GM12874 (cell line): ENCODE data around the gene LPCAT2.

Experiments
- TF ChIP-seq, protein P1 (sequence below): IDR thresholded peaks from 2 replicates; pipeline ENCODE4 v1.5.1; 2011; ENCODE audit warnings: low read depth, mild to moderate bottlenecking, control low read depth, low read length, moderate library complexity; ENCODE audit not compliant: insufficient read depth

Gene LPCAT2

GRCh38 chr16:55500530-55501011 is 8.3 kb upstream of the LPCAT2 start:
- TF ChIP-seq, protein P1, sequence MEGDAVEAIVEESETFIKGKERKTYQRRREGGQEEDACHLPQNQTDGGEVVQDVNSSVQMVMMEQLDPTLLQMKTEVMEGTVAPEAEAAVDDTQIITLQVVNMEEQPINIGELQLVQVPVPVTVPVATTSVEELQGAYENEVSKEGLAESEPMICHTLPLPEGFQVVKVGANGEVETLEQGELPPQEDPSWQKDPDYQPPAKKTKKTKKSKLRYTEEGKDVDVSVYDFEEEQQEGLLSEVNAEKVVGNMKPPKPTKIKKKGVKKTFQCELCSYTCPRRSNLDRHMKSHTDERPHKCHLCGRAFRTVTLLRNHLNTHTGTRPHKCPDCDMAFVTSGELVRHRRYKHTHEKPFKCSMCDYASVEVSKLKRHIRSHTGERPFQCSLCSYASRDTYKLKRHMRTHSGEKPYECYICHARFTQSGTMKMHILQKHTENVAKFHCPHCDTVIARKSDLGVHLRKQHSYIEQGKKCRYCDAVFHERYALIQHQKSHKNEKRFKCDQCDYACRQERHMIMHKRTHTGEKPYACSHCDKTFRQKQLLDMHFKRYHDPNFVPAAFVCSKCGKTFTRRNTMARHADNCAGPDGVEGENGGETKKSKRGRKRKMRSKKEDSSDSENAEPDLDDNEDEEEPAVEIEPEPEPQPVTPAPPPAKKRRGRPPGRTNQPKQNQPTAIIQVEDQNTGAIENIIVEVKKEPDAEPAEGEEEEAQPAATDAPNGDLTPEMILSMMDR: no peak

DNA sequence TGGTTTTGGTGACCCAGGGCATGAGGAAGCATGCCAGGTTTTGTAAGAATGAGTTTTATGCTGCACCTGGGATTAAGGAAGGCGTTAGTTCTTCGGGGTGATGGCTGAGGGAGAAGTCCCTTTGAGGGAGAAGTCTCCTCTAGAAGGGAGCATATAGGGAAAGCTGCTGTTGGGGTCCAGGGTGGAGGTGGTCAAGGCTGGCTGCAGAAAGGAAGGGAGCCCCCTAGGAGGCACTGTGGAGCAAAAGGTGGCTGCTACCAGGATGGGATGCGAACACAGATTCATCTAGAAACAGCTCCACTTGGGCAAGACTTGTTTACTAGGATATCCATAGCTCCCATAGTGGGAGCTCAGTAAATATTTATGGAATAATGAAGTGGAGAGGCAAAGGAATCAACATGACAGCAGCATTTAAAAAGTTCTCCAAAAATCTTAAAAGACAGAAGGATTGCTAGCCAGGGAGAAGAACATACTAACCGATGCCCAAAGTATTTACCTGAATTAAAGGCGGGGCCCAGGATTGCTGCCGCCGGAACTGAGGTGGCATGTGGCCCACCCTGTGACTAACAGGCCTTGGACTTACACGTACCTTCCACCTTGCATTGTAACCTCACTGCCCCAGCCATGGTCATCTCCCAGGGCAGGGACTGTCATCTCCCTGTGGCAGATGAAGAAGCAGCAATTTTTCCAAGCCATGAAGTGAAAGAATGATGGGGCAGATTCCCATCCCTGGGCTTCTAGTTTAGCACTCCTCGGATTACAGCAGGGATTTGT is 7.1 kb upstream of the LPCAT2 start:
- TF ChIP-seq, protein P1: peak; percentile 22; the same call in 1 of the 2 replicates

- TF ChIP-seq, protein P1: no peak
These were observed 6.0 kb upstream of the LPCAT2 start for GRCh38 chr16:55502801-55503366.

DNA sequence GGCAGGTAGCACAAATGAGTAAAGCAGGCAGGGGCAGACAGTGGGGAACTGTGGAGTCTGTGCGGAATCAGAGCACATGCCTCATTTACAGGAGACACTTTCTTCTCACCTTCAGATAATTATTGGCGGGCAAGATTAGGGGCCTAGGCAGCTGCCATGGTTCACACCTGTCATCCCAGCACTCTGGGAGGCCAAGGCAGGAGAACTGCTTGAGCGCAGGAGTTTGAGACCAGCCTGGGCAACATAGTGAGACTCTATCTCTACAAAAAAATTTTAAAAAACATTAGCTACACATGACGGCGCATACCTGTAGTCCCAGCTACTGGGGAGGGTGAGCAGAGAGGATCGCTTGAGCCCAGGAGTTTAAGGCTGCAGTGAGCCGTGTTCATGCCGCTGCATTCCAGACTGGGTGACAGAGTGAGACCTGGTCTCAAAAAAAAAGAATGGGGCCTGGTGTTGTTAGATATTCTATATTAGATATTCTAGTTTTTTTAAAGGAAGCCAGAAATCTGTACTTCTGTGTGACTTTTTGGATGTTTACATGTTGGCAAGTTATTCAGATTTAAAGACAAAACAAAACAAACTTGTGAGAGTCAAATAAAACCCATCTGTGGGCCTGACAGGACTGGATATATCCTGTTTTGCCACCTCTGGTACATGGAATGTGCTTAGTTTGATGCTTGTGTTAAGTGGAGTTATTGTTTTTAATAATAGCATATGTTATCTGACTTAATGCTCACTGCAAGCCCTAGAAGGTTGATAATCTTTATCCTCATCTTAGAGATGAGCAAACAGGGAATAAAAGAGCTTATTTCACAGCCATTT is 4.9 kb upstream of the LPCAT2 start:
- TF ChIP-seq, protein P1: no peak

- TF ChIP-seq, protein P1: no peak
These were observed 3.4 kb upstream of the LPCAT2 start for GRCh38 chr16:55505333-55506015.

- TF ChIP-seq, protein P1: no peak
These were observed 2.8 kb upstream of the LPCAT2 start for GRCh38 chr16:55506083-55506482.

DNA sequence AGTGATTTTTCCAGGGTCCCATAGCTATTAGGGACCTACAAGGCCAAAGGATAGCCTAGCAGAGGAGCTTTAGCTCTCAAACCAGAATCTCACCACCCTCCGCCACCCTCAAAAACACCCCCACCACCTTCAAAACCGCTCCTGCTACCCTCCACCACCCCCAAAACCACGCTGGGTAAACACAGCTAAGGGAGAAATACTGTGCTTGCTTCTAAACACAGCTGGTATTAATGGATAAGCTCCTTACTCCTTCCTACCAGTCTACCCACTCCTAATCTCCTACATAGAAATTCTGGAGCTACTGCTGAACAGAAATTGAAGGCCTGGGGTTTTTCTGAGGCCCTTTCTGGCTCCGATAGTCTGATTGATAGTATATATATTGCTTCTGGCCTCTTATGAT is 2.2 kb upstream of the LPCAT2 start:
- TF ChIP-seq, protein P1: no peak
